Left ventricle myocardium inferior (tissue), 1 donor: ENCODE measurements around the gene KCND3. TPM values are rescaled to one million over a fixed set of nuclear protein-coding genes. Genes with fewer than 3 reads are reported as not detected.

Experiments used
- DNase-seq: peaks from one replicate; pipeline ENCODE4 v3.0.0-alpha.2; 2020
- H3K27ac ChIP-seq: fragments of 200-600 bp; replicated peaks from 2 replicates; pipeline ENCODE4 v1.8.0; 2021
- H3K27me3 ChIP-seq: fragments of 200-600 bp; 2 replicates; pipeline ENCODE4 v1.8.0; 2021; ENCODE audit warnings: low read depth
- H3K36me3 ChIP-seq: fragments of 200-600 bp; 2 replicates; pipeline ENCODE4 v1.8.0; 2021
- H3K4me1 ChIP-seq: fragments of 200-600 bp; 2 replicates; pipeline ENCODE4 v1.8.0; 2021
- H3K4me3 ChIP-seq: fragments of 200-600 bp; 2 replicates; pipeline ENCODE4 v1.8.0; 2021; ENCODE audit warnings: mild to moderate bottlenecking, moderate library complexity
- H3K9me3 ChIP-seq: fragments of 200-600 bp; replicated peaks from 2 replicates; pipeline ENCODE4 v1.8.0; 2021
- intact Hi-C: fragments of 100-400 bp; cut with micrococcal nuclease; formaldehyde crosslinking; loops from one replicate; pipeline ENCODE4 v1.11.0; 2022
- total RNA-seq: library from RNA; stranded (reverse); fragmentation: NEBNext Ultra II Directional; extraction: Animal tissue kit (Norgen Biotek cat#: 25700); gene quantifications from one replicate; pipeline ENCODE4 v1.2.1, GENCODE V29; 2021
- TF ChIP-seq, protein P1 (sequence below): fragments of 200-600 bp; IDR thresholded peaks from 2 replicates; pipeline ENCODE4 v1.8.0; 2021; ENCODE audit warnings: antibody characterized with exemption, mild to moderate bottlenecking, borderline replicate concordance
- donor health status: DM: no; HTN: yes; CAD: no; lungs with severe emphysema.

Gene KCND3
- total RNA-seq, 1 donor from 2014 or later, result 19.2 TPM

DNA sequence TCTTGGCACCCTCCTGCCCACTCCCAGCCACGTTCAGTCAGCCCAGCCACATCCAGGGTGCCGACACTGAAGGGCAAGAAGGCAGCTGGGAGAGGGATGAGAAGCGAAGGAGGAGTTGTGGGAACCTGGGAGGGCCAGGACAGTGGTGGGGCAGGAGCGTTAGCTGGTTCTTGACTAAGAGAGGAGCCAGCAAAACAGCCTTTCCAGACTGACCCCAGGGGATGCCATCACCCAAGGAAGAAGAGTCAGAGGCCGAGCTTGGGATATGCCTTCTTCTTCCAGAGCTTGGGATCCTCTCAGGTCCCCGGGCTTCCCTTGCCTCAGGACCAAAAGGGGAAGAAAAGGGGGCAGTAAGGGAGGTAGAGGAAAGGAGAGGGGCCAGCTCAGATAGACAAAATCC, 257.5 kb downstream of the KCND3 start:
- TF ChIP-seq, protein P1, sequence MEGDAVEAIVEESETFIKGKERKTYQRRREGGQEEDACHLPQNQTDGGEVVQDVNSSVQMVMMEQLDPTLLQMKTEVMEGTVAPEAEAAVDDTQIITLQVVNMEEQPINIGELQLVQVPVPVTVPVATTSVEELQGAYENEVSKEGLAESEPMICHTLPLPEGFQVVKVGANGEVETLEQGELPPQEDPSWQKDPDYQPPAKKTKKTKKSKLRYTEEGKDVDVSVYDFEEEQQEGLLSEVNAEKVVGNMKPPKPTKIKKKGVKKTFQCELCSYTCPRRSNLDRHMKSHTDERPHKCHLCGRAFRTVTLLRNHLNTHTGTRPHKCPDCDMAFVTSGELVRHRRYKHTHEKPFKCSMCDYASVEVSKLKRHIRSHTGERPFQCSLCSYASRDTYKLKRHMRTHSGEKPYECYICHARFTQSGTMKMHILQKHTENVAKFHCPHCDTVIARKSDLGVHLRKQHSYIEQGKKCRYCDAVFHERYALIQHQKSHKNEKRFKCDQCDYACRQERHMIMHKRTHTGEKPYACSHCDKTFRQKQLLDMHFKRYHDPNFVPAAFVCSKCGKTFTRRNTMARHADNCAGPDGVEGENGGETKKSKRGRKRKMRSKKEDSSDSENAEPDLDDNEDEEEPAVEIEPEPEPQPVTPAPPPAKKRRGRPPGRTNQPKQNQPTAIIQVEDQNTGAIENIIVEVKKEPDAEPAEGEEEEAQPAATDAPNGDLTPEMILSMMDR, result no peak
- Histone ChIP-seq H3K27ac (peak overlapping the region; percentile 98), H3K36me3 (peaks cover 20% of the 10 kb centered on the region), H3K4me3 (no peak overlapping the region), H3K4me1 (peaks cover 100% of the 10 kb centered on the region), H3K9me3 (no peaks in the 10 kb centered on the region), H3K27me3 (no peaks in the 10 kb centered on the region)
- intact Hi-C loops, result no loop called here
- DNase-seq, result no peak

GRCh38 chr1:111730706-111731105, 258.8 kb downstream of the KCND3 start:
- H3K36me3 ChIP-seq, result peaks cover 28% of the 10 kb centered on the region
- TF ChIP-seq, protein P1, result no peak
- no peak for DNase-seq
- H3K27me3 ChIP-seq, result no peaks in the 10 kb centered on the region
- intact Hi-C loops, result no loop called here
- H3K4me3 ChIP-seq, result no peak overlapping the region
- H3K4me1 ChIP-seq, result peaks cover 100% of the 10 kb centered on the region
- no peaks in the 10 kb centered on the region for H3K9me3 ChIP-seq
- peak overlapping the region; percentile 98 for H3K27ac ChIP-seq

DNA sequence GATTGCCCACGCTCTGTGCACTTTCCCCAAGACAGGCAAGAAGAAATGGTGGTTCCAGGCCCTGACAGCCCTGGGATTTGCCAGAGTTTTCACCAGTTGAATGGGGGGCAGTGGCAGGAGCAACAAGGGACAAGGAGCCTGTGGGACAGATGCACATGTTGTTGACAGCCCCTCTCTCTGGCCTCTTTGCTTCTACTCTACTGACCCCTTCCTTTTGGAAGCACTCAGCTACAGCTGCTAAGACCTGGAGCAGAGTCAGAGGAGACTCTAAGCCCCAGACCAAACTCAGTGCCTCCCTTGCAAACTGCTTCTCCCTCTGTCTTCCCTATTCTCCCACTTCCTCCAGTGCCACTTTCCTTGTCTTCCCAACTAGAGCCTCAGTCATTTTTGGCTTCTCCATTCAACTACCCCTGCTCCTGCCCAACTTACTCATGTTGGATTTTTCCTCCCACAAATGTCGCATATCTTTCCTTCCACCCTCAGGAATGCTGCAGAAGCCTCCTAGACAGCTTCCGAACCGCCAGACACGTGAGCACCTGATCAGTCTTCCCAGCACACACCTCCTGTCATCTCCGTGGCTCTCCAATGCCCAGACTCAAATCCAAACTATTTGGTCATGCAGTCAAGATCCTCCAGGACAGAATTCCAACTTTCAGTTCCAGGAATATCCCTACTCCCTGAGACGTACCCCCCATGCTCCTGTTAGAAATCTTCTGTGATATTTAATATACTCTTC, 259.4 kb downstream of the KCND3 start:
- H3K27me3 ChIP-seq, result no peaks in the 10 kb centered on the region
- intact Hi-C loops, result no loop called here
- no peaks in the 10 kb centered on the region for H3K9me3 ChIP-seq
- TF ChIP-seq, protein P1, result no peak
- H3K4me3 ChIP-seq, result peak overlapping the region; percentile 19
- peaks cover 28% of the 10 kb centered on the region for H3K36me3 ChIP-seq
- peaks cover 100% of the 10 kb centered on the region for H3K4me1 ChIP-seq
- peak overlapping the region; percentile 98 for H3K27ac ChIP-seq
- DNase-seq, result no peak

DNA sequence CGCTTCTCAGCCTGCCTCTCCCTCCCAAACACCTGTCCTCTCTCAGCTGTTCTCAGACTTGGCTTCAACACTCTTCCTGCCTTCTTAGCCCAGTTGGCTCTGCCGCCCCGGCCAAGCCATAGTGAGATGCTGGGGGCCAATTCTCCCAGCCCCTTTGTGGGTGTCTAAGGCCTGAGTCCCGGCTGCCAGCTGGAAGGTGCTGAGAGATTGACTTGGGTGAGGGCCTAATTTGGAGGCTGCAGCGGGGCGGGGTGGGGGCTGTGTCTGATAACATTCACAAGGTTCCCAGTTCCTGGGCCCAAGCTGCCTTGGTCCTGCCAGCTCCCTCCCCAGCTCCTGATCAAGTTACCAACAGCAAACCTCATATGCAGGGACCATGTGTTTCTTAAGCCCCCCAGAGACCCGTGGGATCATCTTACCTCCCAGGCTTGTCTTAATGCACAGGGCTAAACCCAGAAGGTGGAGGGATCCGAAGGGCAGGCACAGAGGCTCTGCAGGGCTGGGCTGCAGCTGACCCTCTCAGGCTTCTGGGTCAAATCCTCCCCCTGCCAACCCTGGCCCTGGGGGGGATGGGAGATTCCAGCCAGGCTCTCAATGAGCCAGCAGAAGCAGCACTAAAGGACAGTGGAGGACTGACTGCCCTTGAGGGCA, 260.1 kb downstream of the KCND3 start:
- intact Hi-C loops, result no loop called here
- Histone ChIP-seq H3K4me1 (peaks cover 99% of the 10 kb centered on the region), H3K4me3 (peak overlapping the region; percentile 19), H3K36me3 (peaks cover 28% of the 10 kb centered on the region), H3K27me3 (no peaks in the 10 kb centered on the region), H3K27ac (peak overlapping the region; percentile 98), H3K9me3 (no peaks in the 10 kb centered on the region)
- peak; percentile 70 for DNase-seq
- TF ChIP-seq, protein P1, result no peak

GRCh38 chr1:111727056-111727455, 262.4 kb downstream of the KCND3 start:
- Histone ChIP-seq H3K27me3 (no peaks in the 10 kb centered on the region), H3K4me3 (no peak overlapping the region), H3K4me1 (peaks cover 98% of the 10 kb centered on the region), H3K27ac (peak overlapping the region; percentile 46), H3K36me3 (peaks cover 32% of the 10 kb centered on the region), H3K9me3 (no peaks in the 10 kb centered on the region)
- no peak for DNase-seq
- TF ChIP-seq, protein P1, result no peak
- intact Hi-C loops, result no loop called here
